ENCODE measurements around the gene KCNJ1. TPM values are rescaled to one million over a fixed set of nuclear protein-coding genes. Genes with fewer than 3 reads are reported as not detected.

KCNJ1 gene
- total and polyA plus RNA-seq, 2 experiments from 2014 or later, result 0.16 TPM; not detected in 1

- Mint-ChIP-seq H3K4me3 (no peak overlapping the region), H3K4me1 (no peaks in the 10 kb centered on the region; the same call in 2 of the 3 replicates), H3K27me3 (ENCODE audit: insufficient read depth, low read depth, poor library complexity) (peaks cover 11% of the 10 kb centered on the region), H3K9me3 (peaks cover 4% of the 10 kb centered on the region; the same call in 2 of the 3 replicates), H3K27ac (no peak overlapping the region), H3K36me3 (ENCODE audit: low read depth) (no peaks in the 10 kb centered on the region; the same call in 2 of the 3 replicates)
- ATAC-seq, result no peak
- no peaks in the 10 kb centered on the region for H3K79me2 ChIP-seq (replicated peaks; ENCODE audit: insufficient read depth)
- H3K27me3 ChIP-seq (ENCODE audit: insufficient read depth), result peaks cover 3% of the 10 kb centered on the region; the same call in 1 of the 2 replicates
- H3K36me3 ChIP-seq (ENCODE audit: insufficient read depth), result no peaks in the 10 kb centered on the region
- H3K4me1 ChIP-seq (ENCODE audit: insufficient read depth), result no peaks in the 10 kb centered on the region
- H3K4me3 ChIP-seq, result no peak overlapping the region
- no peaks in the 10 kb centered on the region for H3K9me2 ChIP-seq (ENCODE audit: insufficient read depth)
- no peak overlapping the region for H3K4me2 ChIP-seq
- H2AFZ ChIP-seq, result no peak overlapping the region
- H3K27ac ChIP-seq (ENCODE audit: low read depth), result no peak overlapping the region
- TF ChIP-seq EZH2 (IDR thresholded peaks at IDR 0.05; ENCODE audit: low read depth, unreplicated experiment), result no peak
- TF ChIP-seq EZH2phosphoT487 (IDR thresholded peaks at IDR 0.05; ENCODE audit: unreplicated experiment), result no peak
- no peak for TF ChIP-seq REST (IDR thresholded peaks at IDR 0.05; ENCODE audit: unreplicated experiment)
- no peak for TF ChIP-seq POLR2AphosphoS5 (IDR thresholded peaks at IDR 0.05; ENCODE audit: low read depth)
- TF ChIP-seq ZNF462 (CRISPR knock-in tag; IDR thresholded peaks at IDR 0.05), result no peak
- TF ChIP-seq ZNF114 (CRISPR knock-in tag; IDR thresholded peaks at IDR 0.05), result no peak
- TF ChIP-seq STAT1 (IDR thresholded peaks at IDR 0.05; ENCODE audit: unreplicated experiment), result no peak
- TF ChIP-seq CREB1 (CRISPR knock-in tag; IDR thresholded peaks at IDR 0.05; ENCODE audit: low read depth), result no peak
- TF ChIP-seq NANOG (IDR thresholded peaks at IDR 0.05; ENCODE audit: borderline replicate concordance), result no peak
- TF ChIP-seq CTCF (conservative IDR thresholded peaks at IDR 0.05; ENCODE audit: low read depth in 2 of 2), result no peak
- no peak for TF ChIP-seq JUNB (IDR thresholded peaks at IDR 0.05; ENCODE audit: unreplicated experiment)
- no peak for TF ChIP-seq ZNF331 (CRISPR knock-in tag; IDR thresholded peaks at IDR 0.05; ENCODE audit: low read depth)
- no peak for TF ChIP-seq ETS1 (IDR thresholded peaks at IDR 0.05)
- DNase-seq (ENCODE audit: low spot score), result no peak
- H4K20me1 ChIP-seq (replicated peaks; ENCODE audit: insufficient read depth), result no peaks in the 10 kb centered on the region
- no peaks in the 10 kb centered on the region for H3F3A ChIP-seq (replicated peaks; ENCODE audit: low read depth)
Measured at GRCh38 chr11:128913806-128914205, 46.7 kb upstream of the KCNJ1 start.

Data from GM23338 (cell line).